Caco-2 (cell line): ENCODE measurements around the gene EDARADD. TPM values are rescaled to one million over a fixed set of nuclear protein-coding genes. Genes with fewer than 3 reads are reported as not detected.

ENCODE experiments used
- BruUV-seq: library from RNA; stranded (reverse); fragments of 400-500 nt; replicated peaks from 2 replicates; lab custom pipeline; 2021; lab: Mats Ljungman, UMichigan
- CTCF ChIA-PET: fragments of 300-600 bp; sonication (Branson Sonifier 250); formaldehyde crosslinking; loops from one replicate; lab custom pipeline; 2022; ENCODE audit warnings: antibody characterized with exemption; lab: Charles Lee
- POLR2A ChIA-PET: fragments of 300-600 bp; sonication (Branson Sonifier 250); formaldehyde crosslinking; loops from one replicate; lab custom pipeline; 2022; ENCODE audit warnings: antibody characterized with exemption; lab: Charles Lee
- DNase-seq, 2 experiments: peaks; one replicate each; pipeline versions ENCODE4 v3.0.0 to v3.0.0-alpha.2; 2020 to 2022
- H3K27me3 ChIP-seq: replicated peaks from 2 replicates; pipeline ENCODE4 v1.6.0; 2011; ENCODE audit warnings: low read length; ENCODE audit not compliant: control insufficient read depth, insufficient read depth
- H3K36me3 ChIP-seq: 2 replicates; pipeline ENCODE4 v1.5.1; 2011; ENCODE audit warnings: low read length; ENCODE audit not compliant: control insufficient read depth, insufficient read depth
- H3K4me1 ChIP-seq: fragments of 250-450 bp; sonication (Bioruptor Pico); 2 replicates; pipeline ENCODE4 v1.5.1; 2020; ENCODE audit warnings: mild to moderate bottlenecking
- H3K4me3 ChIP-seq: 2 replicates; pipeline ENCODE4 v1.5.1; 2011; ENCODE audit warnings: low read depth, mild to moderate bottlenecking, control low read depth, low read length
- H3K9me3 ChIP-seq: fragments of 250-450 bp; sonication (Bioruptor Pico); 2 replicates; pipeline ENCODE4 v1.5.1; 2020; ENCODE audit warnings: mild to moderate bottlenecking, moderate library complexity
- H3K27ac Mint-ChIP-seq: one replicate; pipeline ENCODE4 v1.8.0; 2022; ENCODE audit warnings: mixed read lengths; ENCODE audit not compliant: unreplicated experiment
- H3K27me3 Mint-ChIP-seq: one replicate; pipeline ENCODE4 v1.8.0; 2022; ENCODE audit warnings: mixed read lengths; ENCODE audit not compliant: insufficient read depth, unreplicated experiment
- H3K36me3 Mint-ChIP-seq: one replicate; pipeline ENCODE4 v1.8.0; 2022; ENCODE audit warnings: mild to moderate bottlenecking, mixed read lengths; ENCODE audit not compliant: insufficient read depth, unreplicated experiment
- H3K4me1 Mint-ChIP-seq: one replicate; pipeline ENCODE4 v1.8.0; 2022; ENCODE audit warnings: low read depth, mixed read lengths; ENCODE audit not compliant: unreplicated experiment
- H3K4me3 Mint-ChIP-seq: one replicate; pipeline ENCODE4 v1.8.0; 2022; ENCODE audit warnings: mild to moderate bottlenecking, moderate library complexity, mixed read lengths; ENCODE audit not compliant: unreplicated experiment
- H3K9me3 Mint-ChIP-seq: one replicate; pipeline ENCODE4 v1.8.0; 2022; ENCODE audit warnings: mixed read lengths; ENCODE audit not compliant: unreplicated experiment
- CTCF ChIP-seq, 2 experiments: fragments of 200-600 bp in 1 of 2; IDR thresholded peaks; 1 replicate in 1 of 2; 2 replicates in 1 of 2; pipeline versions ENCODE4 v1.5.1 to v1.8.0; 2011 to 2022; ENCODE audit warnings: antibody characterized with exemption in 1 of 2, control low read depth in 1 of 2, inconsistent platforms in 1 of 2, low read depth in 1 of 2, low read length in 1 of 2, mild to moderate bottlenecking in 1 of 2, moderate library complexity in 1 of 2; ENCODE audit not compliant: insufficient read depth in 1 of 2, severe bottlenecking in 1 of 2, unreplicated experiment in 1 of 2
- intact Hi-C: fragments of 100-400 bp; cut with micrococcal nuclease; formaldehyde crosslinking; loops from one replicate; pipeline ENCODE4 v1.10.0; 2022; ENCODE audit not compliant: unreplicated experiment
- total RNA-seq: library from RNA; stranded (reverse); gene quantifications from 2 replicates; pipeline ENCODE4 v1.2.3, GENCODE V29; 2022

The EDARADD gene
- total RNA-seq, 1 experiment from 2014 or later, result 14.4 TPM

- H3K4me1 ChIP-seq, result peaks cover 38% of the 10 kb centered on the region
- no peak for TF ChIP-seq CTCF (IDR thresholded peaks at IDR 0.05; ENCODE audit: insufficient read depth in 1 of 2, low read depth in 1 of 2, low read length in 1 of 2, severe bottlenecking in 1 of 2, unreplicated experiment in 1 of 2)
- H3K36me3 Mint-ChIP-seq, result peaks cover 14% of the 10 kb centered on the region
- no peaks in the 10 kb centered on the region for H3K27me3 Mint-ChIP-seq
- BruUV-seq, result no TSS peak
- H3K27me3 ChIP-seq, result no peaks in the 10 kb centered on the region
- no peaks in the 10 kb centered on the region for H3K9me3 Mint-ChIP-seq
- ChIA-PET POLR2A (no interaction called here), CTCF (no interaction called here)
- H3K36me3 ChIP-seq, result no peaks in the 10 kb centered on the region
- H3K27ac Mint-ChIP-seq, result peak overlapping the region; percentile 48
- peaks cover 40% of the 10 kb centered on the region for H3K4me1 Mint-ChIP-seq
- H3K9me3 ChIP-seq, result no peaks in the 10 kb centered on the region
- no peak overlapping the region for H3K4me3 ChIP-seq
- DNase-seq, result no peak
- intact Hi-C loops, result no loop called here
- H3K4me3 Mint-ChIP-seq, result no peak overlapping the region
Observed at GRCh38 chr1:236497908-236498307, 103.8 kb downstream of the EDARADD start.

- Histone ChIP-seq H3K36me3 (no peaks in the 10 kb centered on the region), H3K4me1 (peaks cover 28% of the 10 kb centered on the region), H3K27me3 (no peaks in the 10 kb centered on the region), H3K4me3 (no peak overlapping the region), H3K9me3 (no peaks in the 10 kb centered on the region)
- Mint-ChIP-seq H3K9me3 (no peaks in the 10 kb centered on the region), H3K27ac (no peak overlapping the region), H3K36me3 (peaks cover 9% of the 10 kb centered on the region), H3K4me1 (peaks cover 27% of the 10 kb centered on the region), H3K27me3 (no peaks in the 10 kb centered on the region), H3K4me3 (no peak overlapping the region)
- ChIA-PET POLR2A (no interaction called here), CTCF (no interaction called here)
- no TSS peak for BruUV-seq
- DNase-seq, result no peak
- no peak for TF ChIP-seq CTCF (IDR thresholded peaks at IDR 0.05; ENCODE audit: insufficient read depth in 1 of 2, low read depth in 1 of 2, low read length in 1 of 2, severe bottlenecking in 1 of 2, unreplicated experiment in 1 of 2)
- intact Hi-C loops, result no loop called here
Observed at GRCh38 chr1:236501093-236501492, 107.0 kb downstream of the EDARADD start.

GRCh38 chr1:236502579-236502971 lies 108.5 kb downstream of the EDARADD start:
- peaks cover 20% of the 10 kb centered on the region for H3K4me1 Mint-ChIP-seq
- peaks cover 9% of the 10 kb centered on the region for H3K36me3 Mint-ChIP-seq
- TF ChIP-seq CTCF (IDR thresholded peaks at IDR 0.05; ENCODE audit: insufficient read depth in 1 of 2, low read depth in 1 of 2, low read length in 1 of 2, severe bottlenecking in 1 of 2, unreplicated experiment in 1 of 2), result no peak
- CTCF ChIA-PET, result interaction anchor here (0.9 to 1.0 kb wide), 2 partner anchors 12 to 13 kb away, joined by 3 read pairs; no protein-coding TSS in a partner anchor
- Histone ChIP-seq H3K4me1 (peaks cover 38% of the 10 kb centered on the region), H3K36me3 (no peaks in the 10 kb centered on the region), H3K9me3 (no peaks in the 10 kb centered on the region), H3K27me3 (no peaks in the 10 kb centered on the region), H3K4me3 (no peak overlapping the region)
- DNase-seq, result peak; percentile 73 to 82
- POLR2A ChIA-PET, result interaction anchor here (0.6 to 1.4 kb wide), 8 partner anchors 8 to 1429 kb away, joined by 3 to 30 read pairs (median 4); partner anchors contain the start of genes HEATR1 and LGALS8
- H3K27ac Mint-ChIP-seq, result peak overlapping the region; percentile 95
- H3K4me3 Mint-ChIP-seq, result peak overlapping the region; percentile 61
- TSS peak; percentile 87 for BruUV-seq
- intact Hi-C loops, result no loop called here
- no peaks in the 10 kb centered on the region for H3K9me3 Mint-ChIP-seq
- no peaks in the 10 kb centered on the region for H3K27me3 Mint-ChIP-seq
